Placental pericyte (primary cell): ENCODE measurements around the gene DENND1A. TPM values are rescaled to one million over a fixed set of nuclear protein-coding genes. Genes with fewer than 3 reads are reported as not detected.

ENCODE experiments used
- small RNA-seq: library from RNA; depleted of rRNA; stranded (forward); fragments of <200 nt; gene quantifications from one replicate; pipeline ENCODE3, GENCODE V24; 2012; ENCODE audit warnings: low replicate concordance
- total RNA-seq: library from RNA; depleted of rRNA; stranded (reverse); fragments of >200 nt; gene quantifications from 2 replicates; pipeline ENCODE4 v1.2.3, GENCODE V29; 2012

The DENND1A gene, protein sequence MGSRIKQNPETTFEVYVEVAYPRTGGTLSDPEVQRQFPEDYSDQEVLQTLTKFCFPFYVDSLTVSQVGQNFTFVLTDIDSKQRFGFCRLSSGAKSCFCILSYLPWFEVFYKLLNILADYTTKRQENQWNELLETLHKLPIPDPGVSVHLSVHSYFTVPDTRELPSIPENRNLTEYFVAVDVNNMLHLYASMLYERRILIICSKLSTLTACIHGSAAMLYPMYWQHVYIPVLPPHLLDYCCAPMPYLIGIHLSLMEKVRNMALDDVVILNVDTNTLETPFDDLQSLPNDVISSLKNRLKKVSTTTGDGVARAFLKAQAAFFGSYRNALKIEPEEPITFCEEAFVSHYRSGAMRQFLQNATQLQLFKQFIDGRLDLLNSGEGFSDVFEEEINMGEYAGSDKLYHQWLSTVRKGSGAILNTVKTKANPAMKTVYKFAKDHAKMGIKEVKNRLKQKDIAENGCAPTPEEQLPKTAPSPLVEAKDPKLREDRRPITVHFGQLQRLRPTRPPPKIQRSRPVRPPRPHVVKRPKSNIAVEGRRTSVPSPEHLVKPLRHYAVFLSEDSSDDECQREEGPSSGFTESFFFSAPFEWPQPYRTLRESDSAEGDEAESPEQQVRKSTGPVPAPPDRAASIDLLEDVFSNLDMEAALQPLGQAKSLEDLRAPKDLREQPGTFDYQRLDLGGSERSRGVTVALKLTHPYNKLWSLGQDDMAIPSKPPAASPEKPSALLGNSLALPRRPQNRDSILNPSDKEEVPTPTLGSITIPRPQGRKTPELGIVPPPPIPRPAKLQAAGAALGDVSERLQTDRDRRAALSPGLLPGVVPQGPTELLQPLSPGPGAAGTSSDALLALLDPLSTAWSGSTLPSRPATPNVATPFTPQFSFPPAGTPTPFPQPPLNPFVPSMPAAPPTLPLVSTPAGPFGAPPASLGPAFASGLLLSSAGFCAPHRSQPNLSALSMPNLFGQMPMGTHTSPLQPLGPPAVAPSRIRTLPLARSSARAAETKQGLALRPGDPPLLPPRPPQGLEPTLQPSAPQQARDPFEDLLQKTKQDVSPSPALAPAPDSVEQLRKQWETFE
- 25.5 and 30.6 TPM in 2 replicates for total RNA-seq

DNA sequence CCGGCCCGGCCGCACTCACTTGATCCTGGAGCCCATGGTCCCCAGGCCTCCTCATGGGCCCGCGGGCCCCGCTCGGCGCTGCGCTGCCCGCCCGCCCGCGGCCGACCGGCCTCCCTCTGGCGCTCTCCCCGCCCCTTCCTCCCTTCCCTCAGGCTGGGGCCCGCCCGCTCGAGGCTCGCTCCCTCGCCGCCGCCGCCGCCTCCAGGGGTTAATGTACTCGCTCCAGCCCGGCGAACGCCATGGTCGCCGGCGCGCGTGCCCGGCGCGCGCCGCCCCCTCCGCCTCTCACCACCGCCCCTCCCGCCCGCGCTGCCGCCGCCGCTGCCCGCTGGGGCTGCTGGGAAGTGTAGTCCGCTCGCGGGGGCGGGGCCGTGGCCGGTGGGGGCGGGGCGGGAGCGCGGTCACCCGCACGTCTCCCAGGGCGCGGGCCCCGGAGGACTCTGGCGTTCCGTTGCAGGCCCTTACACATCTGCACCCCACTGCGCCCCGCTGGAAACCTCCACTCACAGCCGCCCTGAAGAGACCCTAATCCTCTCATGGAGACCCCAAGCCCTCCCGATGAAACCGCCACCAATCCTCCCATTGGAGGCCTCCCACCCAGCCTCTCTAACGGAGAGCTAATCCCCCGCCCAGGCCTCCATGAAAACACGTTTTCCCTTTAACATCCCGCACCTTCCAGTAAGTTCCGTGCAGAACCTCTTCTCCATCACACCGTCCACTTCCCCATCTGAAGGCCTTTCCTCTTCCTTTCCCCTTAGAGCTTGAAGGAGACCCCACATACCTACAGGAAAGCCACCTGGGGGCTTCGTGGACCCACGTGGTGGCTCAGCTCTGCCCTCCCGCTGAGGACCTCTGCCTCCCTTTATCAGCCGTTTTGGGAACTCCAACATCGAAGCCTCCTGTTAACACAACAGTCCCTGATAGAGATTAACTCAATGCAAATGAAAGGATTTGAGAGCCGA, at the start of gene DENND1A:
TSS of gene DENND1A (minus strand) at position 257 of the 962 bp plus-strand sequence. CDS start at position 36, 221 bp downstream.

DNA sequence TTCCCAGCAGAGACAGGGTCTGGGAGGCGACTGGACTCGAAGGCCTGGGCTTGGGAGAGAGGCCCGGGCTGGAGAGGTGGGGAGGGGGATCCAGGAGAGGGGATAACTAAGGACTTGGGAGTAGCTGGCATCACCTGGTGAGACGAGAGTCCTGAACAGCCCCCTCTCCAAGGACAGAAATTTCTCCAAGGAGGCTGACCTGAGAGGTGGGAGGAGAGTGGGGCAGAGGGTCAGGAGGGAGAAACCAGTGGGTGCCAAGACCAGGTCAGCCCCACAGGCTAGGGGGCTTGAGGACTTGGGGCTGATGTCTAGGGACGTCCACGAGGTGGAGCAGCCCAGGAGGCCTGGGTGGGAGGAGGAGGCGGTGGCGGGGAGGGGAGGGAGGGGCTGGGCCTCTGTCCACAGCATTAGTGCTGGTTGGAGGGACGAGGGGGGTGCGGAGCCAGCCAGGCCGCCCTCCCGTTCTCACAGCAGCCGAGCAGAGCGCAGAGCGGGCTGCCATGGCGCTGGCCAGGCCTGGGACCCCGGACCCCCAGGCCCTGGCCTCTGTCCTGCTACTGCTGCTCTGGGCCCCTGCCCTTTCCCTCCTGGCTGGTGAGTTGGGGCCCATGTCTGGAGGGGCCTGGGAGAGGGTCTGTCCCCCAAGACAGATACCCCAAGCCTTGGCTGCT, 574.0 kb downstream of the DENND1A start, which contains the start of gene CRB2:
TSS of gene CRB2 (plus strand) at position 437 of the 671 bp plus-strand sequence. CDS start at position 501, 64 bp downstream.

Small RNA genes within 50 kb of the gene (small RNA-seq; reads per million reads assigned to genes)
- gene MIR601 (not detected), gene MIR7150 (not detected)

Other genes starting within 250 kb of the DENND1A start
- gene LHX2, start 81.6 kb upstream of the DENND1A start, total RNA-seq, result not detected in 2 replicates